ENCODE measurements around the gene TGFBR3. TPM values are rescaled to one million over a fixed set of nuclear protein-coding genes. Genes with fewer than 3 reads are reported as not detected.
"Not testable (repeated sequence)": the region's sequence is repeated elsewhere in the genome, so short reads cannot be mapped to it uniquely, and the experiment has no call there.

Gene TGFBR3
- polyA plus RNA-seq, 3 donors: 91.8 to 124 (median 95.6) TPM

GRCh38 chr1:91693557-91693956, 192.4 kb downstream of the TGFBR3 start:
- DNase-seq (ENCODE audit: extremely low read depth in 1 of 11, low read depth in 9 of 11, low spot score in 4 of 11): no peak

- DNase-seq (ENCODE audit: extremely low read depth in 1 of 11, low read depth in 9 of 11, low spot score in 4 of 11): no peak
These were observed 194.4 kb downstream of the TGFBR3 start for GRCh38 chr1:91691525-91691924.

- DNase-seq (ENCODE audit: extremely low read depth in 1 of 11, low read depth in 9 of 11, low spot score in 4 of 11): no peak
These were observed 196.1 kb downstream of the TGFBR3 start for GRCh38 chr1:91689641-91690481.

GRCh38 chr1:91687452-91687851, 198.5 kb downstream of the TGFBR3 start:
- DNase-seq (ENCODE audit: extremely low read depth in 1 of 11, low read depth in 9 of 11, low spot score in 4 of 11): no peak

- no peak for DNase-seq (ENCODE audit: extremely low read depth in 1 of 11, low read depth in 9 of 11, low spot score in 4 of 11)
These were observed 200.0 kb downstream of the TGFBR3 start for GRCh38 chr1:91685994-91686393.

- no peak for DNase-seq (ENCODE audit: extremely low read depth in 1 of 11, low read depth in 9 of 11, low spot score in 4 of 11)
These were observed 201.3 kb downstream of the TGFBR3 start for GRCh38 chr1:91684481-91685196.

GRCh38 chr1:91683598-91683951, 202.4 kb downstream of the TGFBR3 start:
- DNase-seq (ENCODE audit: extremely low read depth in 1 of 11, low read depth in 9 of 11, low spot score in 4 of 11): no peak

- no peak for DNase-seq (ENCODE audit: extremely low read depth in 1 of 11, low read depth in 9 of 11, low spot score in 4 of 11)
These were observed 202.9 kb downstream of the TGFBR3 start for GRCh38 chr1:91682882-91683597.

GRCh38 chr1:91680556-91681155, 205.3 kb downstream of the TGFBR3 start:
- DNase-seq (ENCODE audit: extremely low read depth in 1 of 11, low read depth in 9 of 11, low spot score in 4 of 11): no peak

- no peak for DNase-seq (ENCODE audit: extremely low read depth in 1 of 11, low read depth in 9 of 11, low spot score in 4 of 11)
These were observed 206.5 kb downstream of the TGFBR3 start for GRCh38 chr1:91679446-91679845.

GRCh38 chr1:91676030-91676429, 209.9 kb downstream of the TGFBR3 start:
- DNase-seq (ENCODE audit: extremely low read depth in 1 of 11, low read depth in 9 of 11, low spot score in 4 of 11): no peak

GRCh38 chr1:91674107-91674506, 211.8 kb downstream of the TGFBR3 start:
- no peak for DNase-seq (ENCODE audit: extremely low read depth in 1 of 11, low read depth in 9 of 11, low spot score in 4 of 11)

- peak in 2 of 11 donors; percentile 38 to 41 for DNase-seq (ENCODE audit: extremely low read depth in 1 of 11, low read depth in 9 of 11, low spot score in 4 of 11)
These were observed 212.3 kb downstream of the TGFBR3 start for GRCh38 chr1:91673613-91674012.

GRCh38 chr1:91672601-91673161, 213.3 kb downstream of the TGFBR3 start:
- no peak for DNase-seq (ENCODE audit: extremely low read depth in 1 of 11, low read depth in 9 of 11, low spot score in 4 of 11)

GRCh38 chr1:91670781-91671180, 215.2 kb downstream of the TGFBR3 start:
- peak in 1 of 11 donors; percentile 31 for DNase-seq (ENCODE audit: extremely low read depth in 1 of 11, low read depth in 9 of 11, low spot score in 4 of 11)

- DNase-seq (ENCODE audit: extremely low read depth in 1 of 11, low read depth in 9 of 11, low spot score in 4 of 11): no peak
These were observed 216.2 kb downstream of the TGFBR3 start for GRCh38 chr1:91669584-91670350.

- not testable (repeated sequence) for DNase-seq (ENCODE audit: extremely low read depth in 1 of 11, low read depth in 9 of 11, low spot score in 4 of 11)
These were observed 219.3 kb downstream of the TGFBR3 start for GRCh38 chr1:91666651-91667050.

- no peak for DNase-seq (ENCODE audit: extremely low read depth in 1 of 11, low read depth in 9 of 11, low spot score in 4 of 11)
These were observed 224.8 kb downstream of the TGFBR3 start for GRCh38 chr1:91661121-91661520.

Data from renal cortex interstitium (tissue), 11 donors.